ENCODE data around the gene ATRIP. TPM values are rescaled to one million over a fixed set of nuclear protein-coding genes. Genes with fewer than 3 reads are reported as not detected.

Gene ATRIP
- total and polyA plus RNA-seq, 4 donors: 1.7 to 4.6 (median 2.9) TPM

DNA sequence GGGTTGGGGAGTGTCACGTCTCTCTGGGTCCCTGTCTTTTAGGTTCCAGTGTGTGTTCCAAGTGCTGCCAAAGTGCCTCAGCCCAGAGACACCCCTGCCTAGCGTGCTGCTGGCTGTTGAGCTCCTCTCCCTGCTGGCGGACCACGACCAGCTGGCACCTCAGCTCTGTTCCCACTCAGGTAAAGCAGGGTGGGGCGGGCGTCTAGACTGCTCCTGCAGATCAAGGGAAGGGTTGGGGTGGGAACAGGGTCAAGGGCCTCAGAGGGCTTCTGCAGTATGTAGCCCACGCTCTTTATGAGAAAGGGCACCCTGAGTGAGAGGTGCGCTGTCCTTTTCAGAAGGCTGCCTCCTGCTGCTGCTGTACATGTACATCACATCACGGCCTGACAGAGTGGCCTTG lies 17.2 kb downstream of the ATRIP start:
- no peak for DNase-seq (ENCODE audit: low spot score)
- Histone ChIP-seq H3K9ac (ENCODE audit: low read depth in 1 of 2, low read length in 2 of 2) (no peak overlapping the region), H3K36me3 (ENCODE audit: control insufficient read depth in 4 of 4, insufficient read depth in 3 of 4, low read depth in 1 of 4, low read length in 3 of 4) (peaks cover 5 to 27% (median 25%) of the 10 kb centered on the region in 4 donors), H3K9me3 (ENCODE audit: control insufficient read depth in 4 of 4, low read length in 3 of 4) (no peaks in the 10 kb centered on the region), H3K27me3 (ENCODE audit: control insufficient read depth in 4 of 4, insufficient read depth in 4 of 4, low read length in 3 of 4) (no peaks in the 10 kb centered on the region), H3K4me1 (ENCODE audit: control insufficient read depth in 4 of 4, insufficient read depth in 4 of 4, low read length in 3 of 4) (peaks cover 6 to 38% (median 26%) of the 10 kb centered on the region in 4 donors), H3K27ac (ENCODE audit: low read depth in 1 of 2, low read length in 2 of 2) (no peak overlapping the region), H3K4me3 (ENCODE audit: low read depth in 1 of 3, low read length in 3 of 3) (no peak overlapping the region)
- no peak for TF ChIP-seq TAF1 (conservative IDR thresholded peaks at IDR 0.05)
- TF ChIP-seq FOXA1 (IDR thresholded peaks at IDR 0.05): no peak
- no peak for TF ChIP-seq JUND (IDR thresholded peaks at IDR 0.05)
- TF ChIP-seq FOXA2 (IDR thresholded peaks at IDR 0.05): no peak
- TF ChIP-seq, protein P1, sequence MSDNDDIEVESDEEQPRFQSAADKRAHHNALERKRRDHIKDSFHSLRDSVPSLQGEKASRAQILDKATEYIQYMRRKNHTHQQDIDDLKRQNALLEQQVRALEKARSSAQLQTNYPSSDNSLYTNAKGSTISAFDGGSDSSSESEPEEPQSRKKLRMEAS (IDR thresholded peaks at IDR 0.05): no peak
- TF ChIP-seq HNF4G (IDR thresholded peaks at IDR 0.05): no peak
- TF ChIP-seq RXRA (IDR thresholded peaks at IDR 0.05): no peak
- TF ChIP-seq NR2F2 (IDR thresholded peaks at IDR 0.05): no peak
- TF ChIP-seq EGR1 (IDR thresholded peaks at IDR 0.05; ENCODE audit: low read depth in 2 of 2): no peak
- TF ChIP-seq, protein P2, sequence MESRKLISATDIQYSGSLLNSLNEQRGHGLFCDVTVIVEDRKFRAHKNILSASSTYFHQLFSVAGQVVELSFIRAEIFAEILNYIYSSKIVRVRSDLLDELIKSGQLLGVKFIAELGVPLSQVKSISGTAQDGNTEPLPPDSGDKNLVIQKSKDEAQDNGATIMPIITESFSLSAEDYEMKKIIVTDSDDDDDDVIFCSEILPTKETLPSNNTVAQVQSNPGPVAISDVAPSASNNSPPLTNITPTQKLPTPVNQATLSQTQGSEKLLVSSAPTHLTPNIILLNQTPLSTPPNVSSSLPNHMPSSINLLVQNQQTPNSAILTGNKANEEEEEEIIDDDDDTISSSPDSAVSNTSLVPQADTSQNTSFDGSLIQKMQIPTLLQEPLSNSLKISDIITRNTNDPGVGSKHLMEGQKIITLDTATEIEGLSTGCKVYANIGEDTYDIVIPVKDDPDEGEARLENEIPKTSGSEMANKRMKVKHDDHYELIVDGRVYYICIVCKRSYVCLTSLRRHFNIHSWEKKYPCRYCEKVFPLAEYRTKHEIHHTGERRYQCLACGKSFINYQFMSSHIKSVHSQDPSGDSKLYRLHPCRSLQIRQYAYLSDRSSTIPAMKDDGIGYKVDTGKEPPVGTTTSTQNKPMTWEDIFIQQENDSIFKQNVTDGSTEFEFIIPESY (IDR thresholded peaks at IDR 0.05): no peak
- TF ChIP-seq RAD21 (IDR thresholded peaks at IDR 0.05): no peak
- TF ChIP-seq, protein P3, sequence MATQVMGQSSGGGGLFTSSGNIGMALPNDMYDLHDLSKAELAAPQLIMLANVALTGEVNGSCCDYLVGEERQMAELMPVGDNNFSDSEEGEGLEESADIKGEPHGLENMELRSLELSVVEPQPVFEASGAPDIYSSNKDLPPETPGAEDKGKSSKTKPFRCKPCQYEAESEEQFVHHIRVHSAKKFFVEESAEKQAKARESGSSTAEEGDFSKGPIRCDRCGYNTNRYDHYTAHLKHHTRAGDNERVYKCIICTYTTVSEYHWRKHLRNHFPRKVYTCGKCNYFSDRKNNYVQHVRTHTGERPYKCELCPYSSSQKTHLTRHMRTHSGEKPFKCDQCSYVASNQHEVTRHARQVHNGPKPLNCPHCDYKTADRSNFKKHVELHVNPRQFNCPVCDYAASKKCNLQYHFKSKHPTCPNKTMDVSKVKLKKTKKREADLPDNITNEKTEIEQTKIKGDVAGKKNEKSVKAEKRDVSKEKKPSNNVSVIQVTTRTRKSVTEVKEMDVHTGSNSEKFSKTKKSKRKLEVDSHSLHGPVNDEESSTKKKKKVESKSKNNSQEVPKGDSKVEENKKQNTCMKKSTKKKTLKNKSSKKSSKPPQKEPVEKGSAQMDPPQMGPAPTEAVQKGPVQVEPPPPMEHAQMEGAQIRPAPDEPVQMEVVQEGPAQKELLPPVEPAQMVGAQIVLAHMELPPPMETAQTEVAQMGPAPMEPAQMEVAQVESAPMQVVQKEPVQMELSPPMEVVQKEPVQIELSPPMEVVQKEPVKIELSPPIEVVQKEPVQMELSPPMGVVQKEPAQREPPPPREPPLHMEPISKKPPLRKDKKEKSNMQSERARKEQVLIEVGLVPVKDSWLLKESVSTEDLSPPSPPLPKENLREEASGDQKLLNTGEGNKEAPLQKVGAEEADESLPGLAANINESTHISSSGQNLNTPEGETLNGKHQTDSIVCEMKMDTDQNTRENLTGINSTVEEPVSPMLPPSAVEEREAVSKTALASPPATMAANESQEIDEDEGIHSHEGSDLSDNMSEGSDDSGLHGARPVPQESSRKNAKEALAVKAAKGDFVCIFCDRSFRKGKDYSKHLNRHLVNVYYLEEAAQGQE (IDR thresholded peaks at IDR 0.05): no peak
- TF ChIP-seq, protein P4, sequence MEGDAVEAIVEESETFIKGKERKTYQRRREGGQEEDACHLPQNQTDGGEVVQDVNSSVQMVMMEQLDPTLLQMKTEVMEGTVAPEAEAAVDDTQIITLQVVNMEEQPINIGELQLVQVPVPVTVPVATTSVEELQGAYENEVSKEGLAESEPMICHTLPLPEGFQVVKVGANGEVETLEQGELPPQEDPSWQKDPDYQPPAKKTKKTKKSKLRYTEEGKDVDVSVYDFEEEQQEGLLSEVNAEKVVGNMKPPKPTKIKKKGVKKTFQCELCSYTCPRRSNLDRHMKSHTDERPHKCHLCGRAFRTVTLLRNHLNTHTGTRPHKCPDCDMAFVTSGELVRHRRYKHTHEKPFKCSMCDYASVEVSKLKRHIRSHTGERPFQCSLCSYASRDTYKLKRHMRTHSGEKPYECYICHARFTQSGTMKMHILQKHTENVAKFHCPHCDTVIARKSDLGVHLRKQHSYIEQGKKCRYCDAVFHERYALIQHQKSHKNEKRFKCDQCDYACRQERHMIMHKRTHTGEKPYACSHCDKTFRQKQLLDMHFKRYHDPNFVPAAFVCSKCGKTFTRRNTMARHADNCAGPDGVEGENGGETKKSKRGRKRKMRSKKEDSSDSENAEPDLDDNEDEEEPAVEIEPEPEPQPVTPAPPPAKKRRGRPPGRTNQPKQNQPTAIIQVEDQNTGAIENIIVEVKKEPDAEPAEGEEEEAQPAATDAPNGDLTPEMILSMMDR (IDR thresholded peaks at IDR 0.05; ENCODE audit: low read depth, low read length, missing input control): no peak
- TF ChIP-seq HNF4A (conservative IDR thresholded peaks at IDR 0.05): no peak
- TF ChIP-seq, protein P5, sequence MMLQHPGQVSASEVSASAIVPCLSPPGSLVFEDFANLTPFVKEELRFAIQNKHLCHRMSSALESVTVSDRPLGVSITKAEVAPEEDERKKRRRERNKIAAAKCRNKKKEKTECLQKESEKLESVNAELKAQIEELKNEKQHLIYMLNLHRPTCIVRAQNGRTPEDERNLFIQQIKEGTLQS (IDR thresholded peaks at IDR 0.05): no peak
- no peak for TF ChIP-seq SP1 (IDR thresholded peaks at IDR 0.05)
- TF ChIP-seq YY1 (IDR thresholded peaks at IDR 0.05): no peak
- no peak for TF ChIP-seq GABPA (IDR thresholded peaks at IDR 0.05 in 1 of 2, conservative IDR thresholded peaks at IDR 0.05 in 1 of 2)
- 90% methylated on average over 9 of the region's 9 CpGs for WGBS

Data from liver (tissue), 9 donors.